HUDEP-2 (cell line): ENCODE measurements around the gene ACOT7.
"Not testable (repeated sequence)": the region's sequence is repeated elsewhere in the genome, so short reads cannot be mapped to it uniquely, and the experiment has no call there.

Source experiments
- DNase-seq, 76 experiments: peaks; one replicate each; lab custom pipeline; 2025; ENCODE audit not compliant: unreplicated experiment in 76 of 76; lab: John Stamatoyannopoulos, UW

Gene ACOT7

DNA sequence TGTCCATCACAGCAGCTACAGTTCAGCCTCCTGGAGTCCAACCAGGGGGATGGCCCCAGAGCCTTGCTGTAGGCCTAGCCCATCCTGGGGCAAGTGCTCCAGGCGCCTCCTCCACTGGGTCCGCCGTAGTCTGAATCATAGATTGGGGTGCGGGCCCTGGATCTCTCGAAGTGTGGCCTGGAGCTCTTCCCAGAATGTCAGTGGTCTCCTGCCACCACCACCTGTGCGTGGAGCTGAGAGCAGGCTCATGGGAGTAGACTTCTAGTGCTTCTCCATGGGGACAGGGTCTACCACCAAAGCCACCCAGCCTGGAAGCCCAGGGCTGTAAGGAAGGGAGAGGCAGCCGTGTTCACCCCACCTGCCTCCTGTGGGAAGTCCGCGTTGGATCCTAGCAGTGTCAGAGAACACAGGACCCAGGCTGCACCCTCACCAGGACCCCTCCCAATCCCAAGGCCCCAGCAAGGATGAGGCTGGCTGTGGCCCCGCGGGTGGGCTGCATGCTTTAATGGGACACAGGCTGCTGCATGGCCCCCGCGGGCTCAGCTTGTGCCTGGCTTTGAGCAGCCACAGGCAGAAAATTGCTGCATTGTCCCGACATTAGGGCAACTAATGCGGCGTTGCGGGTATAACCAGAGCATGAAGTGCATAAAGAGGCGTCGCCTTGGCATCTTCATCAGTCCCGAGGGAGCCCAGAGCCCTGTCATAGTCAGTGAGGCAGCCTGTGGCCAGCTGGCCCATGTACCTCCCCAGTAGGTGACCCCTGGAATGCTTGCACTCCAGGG is 150.3 kb downstream of the ACOT7 start:
- DNase-seq: no peak

GRCh38 chr1:6241887-6242740 is 151.5 kb downstream of the ACOT7 start:
- no peak for DNase-seq

DNA sequence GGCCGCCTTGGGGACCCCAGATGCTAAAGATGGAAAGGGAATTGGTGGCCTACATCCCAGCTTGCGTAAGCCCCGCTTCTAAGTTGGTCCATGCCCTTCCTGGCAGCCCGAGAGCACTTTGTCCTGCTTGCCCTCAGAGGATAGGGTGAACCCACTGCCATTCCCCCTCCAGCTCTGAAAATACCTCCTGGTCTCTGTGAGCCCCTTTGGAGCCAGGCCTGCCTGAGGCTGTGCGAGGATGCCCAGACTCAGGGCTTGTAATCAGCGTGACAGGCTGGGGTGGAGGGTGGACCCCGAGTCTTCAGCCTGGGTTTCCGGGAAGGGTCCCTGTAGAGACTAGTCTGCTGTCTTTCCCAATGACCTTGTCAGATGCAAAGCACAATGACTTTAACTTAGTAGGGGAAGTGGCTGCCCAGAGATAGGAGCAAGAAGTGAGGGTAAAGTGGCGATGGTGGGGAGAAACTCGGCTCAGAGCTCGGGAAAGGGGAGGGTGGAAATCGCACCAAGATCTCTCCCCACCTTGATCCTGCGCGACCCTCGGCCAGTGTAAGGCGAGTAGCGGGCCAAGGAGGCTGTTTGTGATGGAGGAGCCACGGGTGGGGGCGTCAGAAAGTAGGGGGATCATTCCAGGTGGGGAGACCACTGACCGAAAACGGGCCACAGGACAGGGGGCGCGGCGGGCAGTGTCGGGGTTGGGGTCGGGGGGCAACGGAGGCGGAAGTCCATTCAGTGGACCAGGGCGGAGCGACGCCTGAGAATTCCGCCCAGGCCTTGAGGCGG is 152.3 kb downstream of the ACOT7 start:
- no peak for DNase-seq

DNA sequence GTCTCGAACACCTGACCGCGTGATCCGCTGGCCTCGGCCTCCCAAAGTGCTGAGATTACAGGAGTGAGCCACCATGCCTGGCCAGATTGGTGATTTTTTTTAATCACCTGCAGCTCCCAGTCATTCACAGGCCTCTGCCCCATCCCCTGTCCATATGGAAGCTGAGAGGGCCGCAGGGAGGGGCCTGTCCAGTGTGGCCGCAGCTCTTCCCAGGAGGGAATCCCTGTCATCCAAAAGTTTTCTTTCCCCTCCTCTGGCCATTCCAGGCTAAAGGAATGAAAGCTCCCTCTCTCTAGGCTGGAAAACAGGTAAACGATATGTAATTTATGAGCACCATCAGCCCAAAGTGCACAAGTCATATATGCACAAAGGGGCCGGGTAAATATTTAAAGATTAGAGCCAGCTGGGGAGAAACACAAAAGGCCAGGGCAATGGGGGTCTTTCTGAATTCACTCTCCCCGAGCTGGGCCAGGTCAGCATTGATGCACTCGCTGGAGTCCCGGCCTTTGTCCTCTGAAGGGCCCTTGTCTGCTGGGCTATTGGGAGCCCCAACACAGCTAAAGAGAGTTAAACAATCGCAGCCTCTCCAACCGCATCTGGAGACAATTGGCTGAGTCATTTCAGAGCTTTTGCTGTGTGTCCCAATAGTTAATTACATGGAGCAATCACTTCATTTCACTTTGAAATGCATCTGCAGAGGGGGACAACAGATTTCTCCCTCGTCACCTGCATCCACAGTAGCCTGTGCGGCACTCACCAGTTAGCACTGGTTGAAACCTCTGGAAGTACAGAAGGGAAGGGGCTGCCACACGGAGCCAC is 153.4 kb downstream of the ACOT7 start:
- no peak for DNase-seq

DNA sequence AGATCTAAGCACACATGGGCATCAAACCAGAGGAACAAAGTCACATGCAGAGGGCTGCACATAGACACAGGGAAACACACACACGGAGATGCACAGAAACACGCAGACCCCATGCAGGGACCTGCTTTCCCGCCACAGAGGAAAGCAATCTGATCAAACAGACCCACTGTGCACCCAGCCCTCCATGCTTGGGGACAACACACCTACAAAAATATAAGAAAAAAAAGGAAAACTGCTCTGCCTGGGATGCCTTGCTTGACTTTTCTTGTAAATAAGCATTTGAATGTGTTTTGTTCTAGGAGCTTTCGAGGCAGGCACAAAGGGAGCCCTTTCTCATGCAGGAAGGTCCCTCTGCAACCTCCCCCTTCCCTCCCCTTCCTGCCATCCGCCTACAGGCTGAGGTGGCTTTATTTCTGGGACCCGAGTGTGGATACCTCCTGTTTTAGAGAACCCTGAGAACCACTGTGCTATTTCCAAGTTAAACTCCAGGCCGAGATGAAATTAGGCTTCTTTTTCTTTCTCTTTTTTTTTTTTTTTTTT is 154.3 kb downstream of the ACOT7 start:
- no peak for DNase-seq

- DNase-seq: no peak
Observed at GRCh38 chr1:6237093-6237492, 156.5 kb downstream of the ACOT7 start.

- DNase-seq: peak in 5 of 76 experiments; percentile 11 to 40 (median 27)
Observed at GRCh38 chr1:6235296-6235677, 158.3 kb downstream of the ACOT7 start.

- DNase-seq: peak in 1 of 76 experiments; percentile 9
Observed at GRCh38 chr1:6234502-6235295, 158.9 kb downstream of the ACOT7 start.

DNA sequence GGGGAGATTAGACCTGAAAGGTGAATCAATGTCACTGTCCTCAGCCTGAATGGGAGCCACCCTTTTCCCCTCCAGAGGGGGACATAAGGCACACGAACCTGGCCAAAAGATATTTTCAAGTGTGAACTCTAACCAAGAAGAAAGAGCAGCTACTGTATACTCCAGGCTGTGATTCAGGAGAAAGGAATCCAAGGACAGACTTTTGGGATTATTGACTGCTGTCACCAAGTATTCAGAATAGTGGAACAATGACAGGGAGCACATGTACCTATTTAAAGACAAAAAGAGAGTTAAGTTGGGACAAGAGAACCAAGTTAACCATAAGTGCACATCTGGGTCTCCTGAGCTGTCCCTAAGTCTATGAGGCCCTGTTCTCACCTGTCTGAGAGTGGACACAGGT is 160.2 kb downstream of the ACOT7 start:
- no peak for DNase-seq

DNA sequence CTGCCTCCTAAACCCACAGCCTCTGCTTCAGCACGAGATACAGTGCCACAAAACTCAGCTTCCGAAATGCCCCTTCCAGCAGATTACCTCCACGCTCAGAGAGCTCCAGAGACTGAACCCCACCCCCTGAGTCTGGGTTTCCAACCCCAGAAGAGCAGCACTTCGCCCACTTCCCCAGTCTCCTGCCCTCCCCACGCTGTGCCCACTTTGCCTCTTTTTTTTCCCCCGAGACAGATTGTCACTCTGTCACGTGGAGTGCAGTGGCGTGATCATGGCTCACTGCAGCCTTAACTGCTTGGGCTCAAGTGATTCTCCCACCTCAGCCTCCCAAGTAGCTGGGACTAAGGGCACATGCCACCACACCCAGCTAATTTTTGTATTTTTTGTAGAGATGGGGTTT is 167.9 kb downstream of the ACOT7 start:
- no peak for DNase-seq

GRCh38 chr1:6224718-6225117 is 168.8 kb downstream of the ACOT7 start:
- no peak for DNase-seq

- no peak for DNase-seq
Observed at GRCh38 chr1:6223617-6224016, 169.9 kb downstream of the ACOT7 start.

- no peak for DNase-seq
Observed at GRCh38 chr1:6222636-6223035, 170.9 kb downstream of the ACOT7 start.

GRCh38 chr1:6221210-6221784 is 172.3 kb downstream of the ACOT7 start:
- no peak for DNase-seq

GRCh38 chr1:6220236-6220635 is 173.3 kb downstream of the ACOT7 start:
- DNase-seq: no peak

DNA sequence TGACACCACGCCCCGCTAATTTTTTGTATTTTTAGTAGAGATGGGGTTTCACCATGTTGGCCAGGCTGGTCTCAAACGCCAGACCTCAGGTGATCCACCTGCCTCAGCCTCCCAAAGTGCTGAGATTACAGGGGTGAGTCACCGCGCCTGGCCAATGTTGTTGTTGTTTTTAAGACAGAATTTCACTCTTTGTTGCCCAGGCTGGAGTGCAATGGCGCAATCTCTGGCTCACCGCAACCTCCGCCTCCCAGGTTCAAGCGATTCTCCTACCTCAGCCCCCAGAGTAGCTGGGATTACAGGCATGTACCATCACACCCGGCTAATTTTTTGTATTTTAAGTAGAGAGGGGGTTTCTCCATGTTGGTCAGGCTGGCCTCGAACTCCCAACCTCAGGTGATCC is 173.9 kb downstream of the ACOT7 start:
- not testable (repeated sequence) for DNase-seq

- DNase-seq: no peak
Observed at GRCh38 chr1:6218375-6219164, 175.0 kb downstream of the ACOT7 start.
